Stomach (tissue), 9 donors: ENCODE data around the gene CHD9NB. TPM values are rescaled to one million over a fixed set of nuclear protein-coding genes. Genes with fewer than 3 reads are reported as not detected.

Source experiments
- DNase-seq, 2 donors: peaks; one replicate each; pipeline versions ENCODE4 v3.0.0 to v3.0.0-alpha.2; 2013 to 2019
- H3K27ac ChIP-seq, 5 donors: fragments of 200-600 bp in 4 of 5; sonication (generic) in 4 of 5; one replicate each; pipeline ENCODE4 v1.5.1; 2013 to 2019; ENCODE audit warnings: mild to moderate bottlenecking in 1 of 5, moderate library complexity in 1 of 5
- H3K27me3 ChIP-seq, 3 donors: fragments of 200-600 bp; sonication (generic); one replicate each; pipeline ENCODE4 v1.5.1; 2017 to 2019; ENCODE audit warnings: mixed run types in 1 of 3
- H3K36me3 ChIP-seq, 4 donors: fragments of 200-600 bp; sonication (generic); 1 replicate in 3 of 4; 2 replicates in 1 of 4; pipeline ENCODE4 v1.5.1; 2016 to 2019
- H3K4me1 ChIP-seq, 4 donors: fragments of 200-600 bp; sonication (generic); one replicate each; pipeline ENCODE4 v1.5.1; 2016 to 2019
- H3K4me3 ChIP-seq, 4 donors: fragments of 200-600 bp; sonication (generic) in 3 of 4; one replicate each; pipeline ENCODE4 v1.5.1; 2016 to 2019; ENCODE audit warnings: mild to moderate bottlenecking in 1 of 4
- H3K9me3 ChIP-seq, 4 donors: fragments of 200-600 bp; sonication (generic); one replicate each; pipeline ENCODE4 v1.5.1; 2016 to 2019
- EP300 ChIP-seq: sonication (generic); formaldehyde crosslinking; IDR thresholded peaks from one replicate; pipeline ENCODE4 v1.6.1; 2017; ENCODE audit warnings: antibody characterized with exemption
- POLR2A ChIP-seq, 4 donors: fragments of 450-650 bp; IDR thresholded peaks; one replicate each; pipeline ENCODE4 v1.6.1; 2016; ENCODE audit warnings: antibody characterized with exemption in 4 of 4, control low read depth in 2 of 4, mild to moderate bottlenecking in 1 of 4, moderate library complexity in 1 of 4
- POLR2AphosphoS5 ChIP-seq, 3 donors: sonication (generic); formaldehyde crosslinking; IDR thresholded peaks; one replicate each; pipeline ENCODE4 v1.6.1; 2016; ENCODE audit warnings: antibody characterized with exemption in 3 of 3
- WGBS, 5 donors: extraction: QIAGEN DNeasy Blood & Tissue Kit in 3 of 5; methylation state at CpG; one replicate each; pipeline versions ENCODE4 v1.1.5 to v1.1.7; 2013 to 2018; 5-methylcytosine and 5-hydroxymethylcytosine counted together
- intact Hi-C: fragments of 100-400 bp; cut with DNase I; formaldehyde crosslinking; loops from one replicate; pipeline ENCODE4 v1.15.1; 2023; ENCODE audit warnings: low total_unique reads
- polyA plus RNA-seq, 3 donors: library from polyadenylated mRNA; stranded (reverse); fragments of 200-250 nt; gene quantifications; one replicate each; pipeline ENCODE4 v1.2.3, GENCODE V29; 2013
- total RNA-seq, 5 donors: library from RNA; depleted of rRNA; stranded (reverse); fragments of >200 nt; gene quantifications; one replicate each; pipeline versions ENCODE4 v1.1.0 to v1.2.3, GENCODE V29; 2014 to 2016
- TF ChIP-seq, protein P1 (sequence below), 7 experiments: fragments of 450-650 bp in 4 of 7; fragments of 200-600 bp in 3 of 7; sonication (generic) in 3 of 7; IDR thresholded peaks; one replicate each; pipeline ENCODE4 v1.5.1; 2016 to 2019; ENCODE audit warnings: antibody characterized with exemption in 7 of 7, control low read depth in 2 of 7, mild to moderate bottlenecking in 1 of 7
- donor health status: healthy with polysubstance abuse.
- donor health status: Bipolar disorder and iron deficiency.
- donor health status: healthy.

CHD9NB gene
- total and polyA plus RNA-seq, 8 donors, result 0.58 to 8.2 (median 0.93) TPM; not detected in 1

DNA sequence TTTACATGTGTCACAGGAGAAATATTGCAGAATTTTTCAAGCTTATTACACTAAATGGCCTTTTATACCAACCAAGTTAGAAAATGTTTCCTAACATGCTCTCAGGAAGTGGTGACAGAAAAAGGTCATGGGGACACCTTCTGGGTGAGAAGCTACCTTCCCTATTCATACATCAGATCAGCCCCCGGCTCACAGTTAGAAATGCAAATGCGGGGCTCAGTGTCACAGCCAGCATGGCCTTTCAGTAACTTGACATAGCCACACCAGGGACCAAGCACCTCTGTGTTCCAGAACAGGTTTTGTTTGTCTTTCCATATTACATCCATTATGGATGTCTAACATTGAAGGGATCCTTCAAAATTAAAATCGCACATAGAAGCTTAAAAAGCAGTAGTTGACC, 59.5 kb downstream of the CHD9NB start:
- intact Hi-C loops, result no loop called here
- 69 to 85% (median 74%) methylated on average over 3 of the region's 3 CpGs for WGBS, 5 donors
- no peak overlapping the region for H3K4me3 ChIP-seq
- no peak overlapping the region for H3K27ac ChIP-seq
- DNase-seq, result no peak
- TF ChIP-seq EP300 (no peak), POLR2A (IDR thresholded peaks at IDR 0.05) (no peak), POLR2AphosphoS5 (IDR thresholded peaks at IDR 0.05) (no peak)
- TF ChIP-seq, protein P1, sequence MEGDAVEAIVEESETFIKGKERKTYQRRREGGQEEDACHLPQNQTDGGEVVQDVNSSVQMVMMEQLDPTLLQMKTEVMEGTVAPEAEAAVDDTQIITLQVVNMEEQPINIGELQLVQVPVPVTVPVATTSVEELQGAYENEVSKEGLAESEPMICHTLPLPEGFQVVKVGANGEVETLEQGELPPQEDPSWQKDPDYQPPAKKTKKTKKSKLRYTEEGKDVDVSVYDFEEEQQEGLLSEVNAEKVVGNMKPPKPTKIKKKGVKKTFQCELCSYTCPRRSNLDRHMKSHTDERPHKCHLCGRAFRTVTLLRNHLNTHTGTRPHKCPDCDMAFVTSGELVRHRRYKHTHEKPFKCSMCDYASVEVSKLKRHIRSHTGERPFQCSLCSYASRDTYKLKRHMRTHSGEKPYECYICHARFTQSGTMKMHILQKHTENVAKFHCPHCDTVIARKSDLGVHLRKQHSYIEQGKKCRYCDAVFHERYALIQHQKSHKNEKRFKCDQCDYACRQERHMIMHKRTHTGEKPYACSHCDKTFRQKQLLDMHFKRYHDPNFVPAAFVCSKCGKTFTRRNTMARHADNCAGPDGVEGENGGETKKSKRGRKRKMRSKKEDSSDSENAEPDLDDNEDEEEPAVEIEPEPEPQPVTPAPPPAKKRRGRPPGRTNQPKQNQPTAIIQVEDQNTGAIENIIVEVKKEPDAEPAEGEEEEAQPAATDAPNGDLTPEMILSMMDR (IDR thresholded peaks at IDR 0.05), result no peak
- H3K4me1 ChIP-seq, result no peaks in the 10 kb centered on the region
- H3K27me3 ChIP-seq, result no peaks in the 10 kb centered on the region
- H3K36me3 ChIP-seq, result no peaks in the 10 kb centered on the region
- no peaks in the 10 kb centered on the region for H3K9me3 ChIP-seq

DNA sequence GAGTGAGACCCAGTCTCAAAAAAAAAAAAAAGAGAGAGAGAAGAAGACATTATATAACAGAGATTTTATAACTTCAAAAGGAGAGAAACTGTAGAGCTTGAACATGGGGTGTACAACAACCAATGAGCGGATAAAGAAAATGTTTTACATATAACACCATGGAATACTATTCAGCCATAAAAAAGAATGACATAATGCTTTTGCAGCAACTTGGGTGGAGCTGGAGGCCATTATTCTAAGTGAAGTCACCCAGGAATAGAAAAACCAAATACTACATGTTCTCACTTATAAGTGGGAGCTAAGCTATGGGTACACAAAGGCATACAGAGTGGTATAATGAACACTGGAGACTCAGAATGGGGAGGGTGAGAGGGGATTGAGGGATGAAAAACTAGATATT, 61.1 kb downstream of the CHD9NB start:
- H3K4me3 ChIP-seq, result no peak overlapping the region
- H3K9me3 ChIP-seq, result no peaks in the 10 kb centered on the region
- no peaks in the 10 kb centered on the region for H3K27me3 ChIP-seq
- no peak overlapping the region for H3K27ac ChIP-seq
- no peaks in the 10 kb centered on the region for H3K36me3 ChIP-seq
- TF ChIP-seq, protein P1 (IDR thresholded peaks at IDR 0.05), result no peak
- no peak for TF ChIP-seq POLR2A (IDR thresholded peaks at IDR 0.05)
- no peak for TF ChIP-seq POLR2AphosphoS5 (IDR thresholded peaks at IDR 0.05)
- no peak for TF ChIP-seq EP300
- DNase-seq, result no peak
- no peaks in the 10 kb centered on the region for H3K4me1 ChIP-seq
- 97 to 100% (median 100%) methylated on average over 1 of the region's 1 CpG for WGBS, 5 donors
- intact Hi-C loops, result no loop called here

Other genes starting within 250 kb of the CHD9NB start
- 100 to 1,000 TPM in 2 of 5 donors, 10 to 100 TPM in 3; 26.6 to 224 (median 78.1) TPM for gene CHD9, start 2.1 kb upstream of the CHD9NB start, total RNA-seq
- 1 to 10 TPM; 8.1 to 9.7 (median 8.7) TPM for gene CHD9, start 2.1 kb upstream of the CHD9NB start, polyA plus RNA-seq